Neural progenitor cell (in vitro differentiated cells): Measurements from ENCODE around the gene NOXO1. TPM values are rescaled to one million over a fixed set of nuclear protein-coding genes. Genes with fewer than 3 reads are reported as not detected.

Experiments used
- DNase-seq: peaks from one replicate; pipeline ENCODE4 v3.0.0-alpha.2; 2016; ENCODE audit warnings: low spot score
- H2AFZ ChIP-seq: fragments of 200-600 bp; sonication (generic); replicated peaks from 2 replicates; pipeline ENCODE4 v1.6.1; 2016; ENCODE audit warnings: antibody characterized with exemption
- H3F3A ChIP-seq: fragments of 200-600 bp; sonication (generic); 2 replicates; pipeline ENCODE4 v1.6.1; 2016; ENCODE audit warnings: antibody characterized with exemption, low read depth
- H3K27ac ChIP-seq: fragments of 200-600 bp; sonication (generic); 2 replicates; pipeline ENCODE4 v1.5.1; 2016; ENCODE audit warnings: mild to moderate bottlenecking
- H3K27me3 ChIP-seq: fragments of 200-600 bp; sonication (generic); 2 replicates; pipeline ENCODE4 v1.6.1; 2016; ENCODE audit warnings: mild to moderate bottlenecking, moderate library complexity
- H3K36me3 ChIP-seq: fragments of 200-600 bp; sonication (generic); 2 replicates; pipeline ENCODE4 v1.5.1; 2016
- H3K4me1 ChIP-seq: fragments of 200-600 bp; sonication (generic); 2 replicates; pipeline ENCODE4 v1.6.1; 2016; ENCODE audit warnings: mixed run types
- H3K4me2 ChIP-seq: fragments of 200-600 bp; sonication (generic); 2 replicates; pipeline ENCODE4 v1.6.1; 2016
- H3K4me3 ChIP-seq: fragments of 200-600 bp; sonication (generic); 2 replicates; pipeline ENCODE4 v1.5.1; 2016
- H3K79me2 ChIP-seq: fragments of 200-600 bp; sonication (generic); 2 replicates; pipeline ENCODE4 v1.6.1; 2016; ENCODE audit warnings: low read depth
- H3K9ac ChIP-seq: fragments of 200-600 bp; sonication (generic); 2 replicates; pipeline ENCODE4 v1.6.1; 2016
- H3K9me3 ChIP-seq: fragments of 200-600 bp; sonication (generic); 2 replicates; pipeline ENCODE4 v1.5.1; 2016; ENCODE audit warnings: low read depth
- H4K20me1 ChIP-seq: fragments of 200-600 bp; sonication (generic); 2 replicates; pipeline ENCODE4 v1.6.1; 2016; ENCODE audit warnings: low read depth
- H3K27ac Mint-ChIP-seq: 3 replicates; pipeline ENCODE4 v1.8.0; 2021; ENCODE audit warnings: mixed read lengths
- H3K27me3 Mint-ChIP-seq: 2 replicates; pipeline ENCODE4 v1.8.0; 2022; ENCODE audit warnings: low read depth, mild to moderate bottlenecking, inconsistent platforms, moderate library complexity, mixed read lengths; ENCODE audit not compliant: insufficient read depth
- H3K36me3 Mint-ChIP-seq: 3 replicates; pipeline ENCODE4 v1.8.0; 2021; ENCODE audit warnings: mixed read lengths
- H3K4me1 Mint-ChIP-seq: 3 replicates; pipeline ENCODE4 v1.8.0; 2021; ENCODE audit warnings: mixed read lengths
- H3K4me3 Mint-ChIP-seq: 3 replicates; pipeline ENCODE4 v1.8.0; 2021; ENCODE audit warnings: mild to moderate bottlenecking, moderate library complexity, mixed read lengths
- H3K9me3 Mint-ChIP-seq: 3 replicates; pipeline ENCODE4 v1.8.0; 2020; ENCODE audit warnings: mixed read lengths
- CTCF ChIP-seq: fragments of 200-600 bp; sonication (generic); IDR thresholded peaks from 2 replicates; pipeline ENCODE4 v1.5.1; 2017; ENCODE audit warnings: antibody characterized with exemption, mild to moderate bottlenecking
- EZH2 ChIP-seq: fragments of 200-600 bp; sonication (generic); IDR thresholded peaks from 2 replicates; pipeline ENCODE4 v1.6.1; 2017; ENCODE audit warnings: antibody characterized with exemption, mild to moderate bottlenecking, moderate library complexity
- EZH2phosphoT487 ChIP-seq: fragments of 200-600 bp; sonication (generic); IDR thresholded peaks from 2 replicates; pipeline ENCODE4 v1.6.1; 2017; ENCODE audit warnings: antibody characterized with exemption
- total RNA-seq: library from RNA; depleted of rRNA; stranded (reverse); fragments of >200 nt; gene quantifications from 2 replicates; pipeline ENCODE4 v1.2.3, GENCODE V29; 2015; ENCODE audit warnings: low replicate concordance

Gene NOXO1
- not detected in 2 replicates for total RNA-seq

GRCh38 chr16:1981398-1981836 is at the start of gene NOXO1:
NOXO1 (minus strand) TSS chr16:1981469; CDS start chr16:1981179, 290 bp downstream.
- peak within 1 kb of the TSS; percentile 82 for H3K4me3 Mint-ChIP-seq
- no peaks in the 10 kb centered on the region for H3K9me3 Mint-ChIP-seq
- H3K4me1 Mint-ChIP-seq = peaks cover 24% of the 10 kb centered on the region
- H3K27me3 Mint-ChIP-seq = peaks cover 24% of the 10 kb centered on the region
- H3K9me3 ChIP-seq = no peaks in the 10 kb centered on the region
- TF ChIP-seq CTCF = no peak
- no peak for TF ChIP-seq EZH2
- no peak for TF ChIP-seq EZH2phosphoT487
- no peaks in the 10 kb centered on the region for H3K36me3 ChIP-seq
- peaks cover 26% of the 10 kb centered on the region for H3F3A ChIP-seq
- H3K27ac Mint-ChIP-seq = no peak within 1 kb of the TSS
- H3K9ac ChIP-seq = no peak within 1 kb of the TSS
- DNase-seq = no peak
- no peak within 1 kb of the TSS for H3K27ac ChIP-seq
- no peak within 1 kb of the TSS for H2AFZ ChIP-seq
- peaks cover 56% of the 10 kb centered on the region for H3K27me3 ChIP-seq
- peaks cover 14% of the 10 kb centered on the region for H3K79me2 ChIP-seq
- H4K20me1 ChIP-seq = peaks cover 44% of the 10 kb centered on the region
- peaks cover 2% of the 10 kb centered on the region for H3K36me3 Mint-ChIP-seq
- peak within 1 kb of the TSS; percentile 77 for H3K4me2 ChIP-seq
- peaks cover 37% of the 10 kb centered on the region for H3K4me1 ChIP-seq
- H3K4me3 ChIP-seq = no peak within 1 kb of the TSS

- no peak for TF ChIP-seq CTCF
- no peak for TF ChIP-seq EZH2phosphoT487
- no peak overlapping the region for H2AFZ ChIP-seq
- H3K4me1 Mint-ChIP-seq = peaks cover 10% of the 10 kb centered on the region
- no peaks in the 10 kb centered on the region for H3K9me3 Mint-ChIP-seq
- peaks cover 38% of the 10 kb centered on the region for H3K27me3 ChIP-seq
- peaks cover 6% of the 10 kb centered on the region for H3K4me1 ChIP-seq
- H3K79me2 ChIP-seq = no peaks in the 10 kb centered on the region
- no peak overlapping the region for H3K4me3 Mint-ChIP-seq
- no peaks in the 10 kb centered on the region for H3K9me3 ChIP-seq
- no peak for DNase-seq
- H3K4me2 ChIP-seq = no peak overlapping the region
- no peak overlapping the region for H3K27ac ChIP-seq
- no peaks in the 10 kb centered on the region for H3K36me3 ChIP-seq
- H3F3A ChIP-seq = peaks cover 13% of the 10 kb centered on the region
- no peaks in the 10 kb centered on the region for H3K36me3 Mint-ChIP-seq
- H3K4me3 ChIP-seq = no peak overlapping the region
- peaks cover 5% of the 10 kb centered on the region for H4K20me1 ChIP-seq
- no peak overlapping the region for H3K27ac Mint-ChIP-seq
- no peak overlapping the region for H3K9ac ChIP-seq
- peaks cover 9% of the 10 kb centered on the region for H3K27me3 Mint-ChIP-seq
Measured at GRCh38 chr16:2030036-2030435, 48.8 kb upstream of the NOXO1 start.

- Histone ChIP-seq H3K9me3 (no peaks in the 10 kb centered on the region), H3K4me3 (no peak overlapping the region), H4K20me1 (peaks cover 5% of the 10 kb centered on the region), H3K79me2 (no peaks in the 10 kb centered on the region), H3K4me2 (no peak overlapping the region), H3K9ac (no peak overlapping the region), H3F3A (peaks cover 13% of the 10 kb centered on the region), H3K27ac (no peak overlapping the region), H3K4me1 (peaks cover 6% of the 10 kb centered on the region), H2AFZ (no peak overlapping the region), H3K36me3 (no peaks in the 10 kb centered on the region), H3K27me3 (peaks cover 45% of the 10 kb centered on the region)
- H3K4me1 Mint-ChIP-seq = peaks cover 10% of the 10 kb centered on the region
- no peak for TF ChIP-seq EZH2phosphoT487
- no peak for TF ChIP-seq CTCF
- no peak for TF ChIP-seq EZH2
- H3K36me3 Mint-ChIP-seq = no peaks in the 10 kb centered on the region
- H3K4me3 Mint-ChIP-seq = no peak overlapping the region
- no peak for DNase-seq
- peaks cover 11% of the 10 kb centered on the region for H3K27me3 Mint-ChIP-seq
- H3K27ac Mint-ChIP-seq = no peak overlapping the region
- no peaks in the 10 kb centered on the region for H3K9me3 Mint-ChIP-seq
Measured at GRCh38 chr16:2029350-2029749, 48.1 kb upstream of the NOXO1 start.
